Glutamatergic neuron (in vitro differentiated cells): ENCODE results near the gene ADGRB3. TPM values are rescaled to one million over a fixed set of nuclear protein-coding genes. Genes with fewer than 3 reads are reported as not detected.

Experiments used
- DNase-seq: peaks from one replicate; pipeline ENCODE4 v3.0.0; 2022
- H3K27ac Mint-ChIP-seq: one replicate; pipeline ENCODE4 v1.8.0; 2020; ENCODE audit warnings: mild to moderate bottlenecking, mixed read lengths, inconsistent platforms; ENCODE audit not compliant: unreplicated experiment
- H3K27me3 Mint-ChIP-seq: one replicate; pipeline ENCODE4 v1.8.0; 2020; ENCODE audit warnings: mild to moderate bottlenecking, moderate library complexity, mixed read lengths, inconsistent platforms; ENCODE audit not compliant: unreplicated experiment
- H3K36me3 Mint-ChIP-seq: one replicate; pipeline ENCODE4 v1.8.0; 2020; ENCODE audit warnings: mild to moderate bottlenecking, mixed read lengths, inconsistent platforms; ENCODE audit not compliant: unreplicated experiment
- H3K4me1 Mint-ChIP-seq: one replicate; pipeline ENCODE4 v1.8.0; 2020; ENCODE audit warnings: mild to moderate bottlenecking, low read depth, mixed read lengths, inconsistent platforms; ENCODE audit not compliant: unreplicated experiment
- H3K4me3 Mint-ChIP-seq: one replicate; pipeline ENCODE4 v1.8.0; 2020; ENCODE audit warnings: mild to moderate bottlenecking, mixed read lengths, inconsistent platforms; ENCODE audit not compliant: unreplicated experiment
- H3K9me3 Mint-ChIP-seq: one replicate; pipeline ENCODE4 v1.8.0; 2020; ENCODE audit warnings: mild to moderate bottlenecking, moderate library complexity, mixed read lengths, inconsistent platforms; ENCODE audit not compliant: unreplicated experiment
- CTCF ChIP-seq: fragments of 200-600 bp; sonication (generic); IDR thresholded peaks from one replicate; pipeline ENCODE4 v1.5.0; 2021; ENCODE audit not compliant: partially characterized antibody, unreplicated experiment
- total RNA-seq: library from RNA; stranded (reverse); fragmentation: NEBNext Ultra II Directional; extraction: Animal tissue kit (Norgen Biotek cat#: 25700); gene quantifications from one replicate; pipeline ENCODE4 v1.2.1, GENCODE V29; 2021; ENCODE audit not compliant: unreplicated experiment

ADGRB3 gene
- total RNA-seq, 1 donor from 2014 or later: 7.3 TPM

GRCh38 chr6:69408886-69409285, 773.8 kb downstream of the ADGRB3 start:
- Mint-ChIP-seq H3K36me3 (peaks cover 19% of the 10 kb centered on the region), H3K4me1 (no peaks in the 10 kb centered on the region), H3K27ac (no peak overlapping the region), H3K27me3 (no peaks in the 10 kb centered on the region), H3K9me3 (peaks cover 10% of the 10 kb centered on the region), H3K4me3 (no peak overlapping the region)
- TF ChIP-seq CTCF: no peak
- DNase-seq: no peak

GRCh38 chr6:69416776-69417175, 781.7 kb downstream of the ADGRB3 start:
- no peak for TF ChIP-seq CTCF
- H3K36me3 Mint-ChIP-seq: peaks cover under 1% of the 10 kb centered on the region
- no peaks in the 10 kb centered on the region for H3K4me1 Mint-ChIP-seq

GRCh38 chr6:69421269-69421668, 786.2 kb downstream of the ADGRB3 start:
- no peak overlapping the region for H3K4me3 Mint-ChIP-seq
- TF ChIP-seq CTCF: no peak
- DNase-seq: no peak
- H3K9me3 Mint-ChIP-seq: no peaks in the 10 kb centered on the region
- H3K4me1 Mint-ChIP-seq: peaks cover 6% of the 10 kb centered on the region
- H3K27ac Mint-ChIP-seq: no peak overlapping the region
- H3K36me3 Mint-ChIP-seq: no peaks in the 10 kb centered on the region
- no peaks in the 10 kb centered on the region for H3K27me3 Mint-ChIP-seq

More at GRCh38 chr6:69416776-69417175, 781.7 kb downstream of the ADGRB3 start:
- no peak overlapping the region for H3K4me3 Mint-ChIP-seq
- no peaks in the 10 kb centered on the region for H3K27me3 Mint-ChIP-seq
- H3K27ac Mint-ChIP-seq: no peak overlapping the region
- DNase-seq: no peak
- H3K9me3 Mint-ChIP-seq: no peaks in the 10 kb centered on the region

GRCh38 chr6:69422020-69422419, 786.9 kb downstream of the ADGRB3 start:
- no peak for DNase-seq
- TF ChIP-seq CTCF: no peak
- H3K27ac Mint-ChIP-seq: no peak overlapping the region
- peaks cover 6% of the 10 kb centered on the region for H3K4me1 Mint-ChIP-seq
- no peak overlapping the region for H3K4me3 Mint-ChIP-seq
- H3K36me3 Mint-ChIP-seq: no peaks in the 10 kb centered on the region
- H3K9me3 Mint-ChIP-seq: no peaks in the 10 kb centered on the region
- no peaks in the 10 kb centered on the region for H3K27me3 Mint-ChIP-seq

GRCh38 chr6:69422475-69422874, 787.4 kb downstream of the ADGRB3 start:
- H3K4me1 Mint-ChIP-seq: peaks cover 6% of the 10 kb centered on the region
- no peaks in the 10 kb centered on the region for H3K36me3 Mint-ChIP-seq
- TF ChIP-seq CTCF: no peak
- H3K27ac Mint-ChIP-seq: no peak overlapping the region
- no peaks in the 10 kb centered on the region for H3K9me3 Mint-ChIP-seq
- H3K4me3 Mint-ChIP-seq: no peak overlapping the region
- peak; percentile 33 for DNase-seq
- no peaks in the 10 kb centered on the region for H3K27me3 Mint-ChIP-seq
